GM21381 (cell line): ENCODE measurements around the gene MICAL3.

Source experiments
- ATAC-seq: cut with Tn5 transposase; IDR thresholded peaks from one replicate; pipeline ENCODE4 v1.9.1; 2021; ENCODE audit warnings: mild to moderate bottlenecking, moderate library complexity; ENCODE audit not compliant: unreplicated experiment

The MICAL3 gene

GRCh38 chr22:17827466-17827865, 196.9 kb downstream of the MICAL3 start:
- ATAC-seq, result no peak

GRCh38 chr22:17825876-17826550, 198.3 kb downstream of the MICAL3 start:
- no peak for ATAC-seq

GRCh38 chr22:17824457-17824856, 199.9 kb downstream of the MICAL3 start:
- ATAC-seq, result no peak

- ATAC-seq, result no peak
Observed at GRCh38 chr22:17823964-17824363, 200.4 kb downstream of the MICAL3 start.

GRCh38 chr22:17823226-17823625, 201.1 kb downstream of the MICAL3 start:
- ATAC-seq, result no peak

GRCh38 chr22:17822087-17822486, 202.3 kb downstream of the MICAL3 start:
- ATAC-seq, result no peak

GRCh38 chr22:17820879-17821439, 203.4 kb downstream of the MICAL3 start:
- no peak for ATAC-seq

- ATAC-seq, result no peak
Observed at GRCh38 chr22:17818649-17819048, 205.7 kb downstream of the MICAL3 start.

- ATAC-seq, result no peak
Observed at GRCh38 chr22:17818180-17818579, 206.2 kb downstream of the MICAL3 start.

GRCh38 chr22:17817511-17818065, 206.8 kb downstream of the MICAL3 start:
- ATAC-seq, result no peak

- ATAC-seq, result no peak
Observed at GRCh38 chr22:17817079-17817478, 207.3 kb downstream of the MICAL3 start.

- no peak for ATAC-seq
Observed at GRCh38 chr22:17816649-17817048, 207.7 kb downstream of the MICAL3 start.

- no peak for ATAC-seq
Observed at GRCh38 chr22:17815703-17816254, 208.6 kb downstream of the MICAL3 start.

GRCh38 chr22:17814830-17815229, 209.5 kb downstream of the MICAL3 start:
- ATAC-seq, result no peak

GRCh38 chr22:17814084-17814483, 210.3 kb downstream of the MICAL3 start:
- no peak for ATAC-seq

GRCh38 chr22:17811119-17811518, 213.2 kb downstream of the MICAL3 start:
- no peak for ATAC-seq

- no peak for ATAC-seq
Observed at GRCh38 chr22:17810570-17811116, 213.7 kb downstream of the MICAL3 start.

- ATAC-seq, result no peak
Observed at GRCh38 chr22:17808693-17809403, 215.5 kb downstream of the MICAL3 start.

- no peak for ATAC-seq
Observed at GRCh38 chr22:17807578-17808410, 216.6 kb downstream of the MICAL3 start.

- ATAC-seq, result no peak
Observed at GRCh38 chr22:17807086-17807485, 217.3 kb downstream of the MICAL3 start.
